Colonic mucosa (tissue), 4 donors: ENCODE measurements around the gene CDC42EP2. TPM values are rescaled to one million over a fixed set of nuclear protein-coding genes. Genes with fewer than 3 reads are reported as not detected.

Source experiments
- DNase-seq: peaks from one replicate; pipeline ENCODE4 v3.0.0-alpha.2; 2020
- H3K27ac ChIP-seq: fragments of 200-600 bp; one replicate; pipeline ENCODE4 v1.8.0; 2021
- H3K27me3 ChIP-seq: fragments of 200-600 bp; one replicate; pipeline ENCODE4 v1.8.0; 2021
- H3K36me3 ChIP-seq: fragments of 200-600 bp; one replicate; pipeline ENCODE4 v1.8.0; 2021
- H3K4me1 ChIP-seq: fragments of 200-600 bp; one replicate; pipeline ENCODE4 v1.8.0; 2021; ENCODE audit warnings: mild to moderate bottlenecking
- H3K4me3 ChIP-seq: fragments of 200-600 bp; one replicate; pipeline ENCODE4 v1.8.0; 2021
- H3K9ac ChIP-seq, 2 donors: one replicate each; pipeline ENCODE4 v1.7.0; 2013; ENCODE audit warnings: control low read depth in 2 of 2, low read depth in 2 of 2, low read length in 2 of 2
- H3K9me3 ChIP-seq: fragments of 200-600 bp; one replicate; pipeline ENCODE4 v1.8.0; 2021
- intact Hi-C: fragments of 100-400 bp; cut with DNase I; formaldehyde crosslinking; loops from one replicate; pipeline ENCODE4 v1.14.1; 2022
- total RNA-seq, 2 donors: library from RNA; stranded (reverse); fragmentation: NEBNext Ultra II Directional in 1 of 2; extraction: Animal tissue kit (Norgen Biotek cat#: 25700) in 1 of 2; gene quantifications; one replicate each; pipeline ENCODE4 v1.2.1, GENCODE V29; 2021
- TF ChIP-seq, protein P1 (sequence below): fragments of 200-600 bp; IDR thresholded peaks from one replicate; pipeline ENCODE4 v1.8.0; 2022; ENCODE audit warnings: antibody characterized with exemption, mild to moderate bottlenecking
- donor health status: healthy.
- donor health status: DM: no; HTN: no; CAD: no.
- donor health status: DM: no; HTN: no; CAD: no.

Gene CDC42EP2
- total RNA-seq, 2 donors from 2014 or later = 7.8 to 28.3 TPM

GRCh38 chr11:65362320-65362931 lies 47.8 kb downstream of the CDC42EP2 start:
- Histone ChIP-seq H3K9me3 (no peaks in the 10 kb centered on the region), H3K9ac (no peak overlapping the region), H3K4me3 (no peak overlapping the region), H3K36me3 (no peaks in the 10 kb centered on the region), H3K27me3 (no peaks in the 10 kb centered on the region), H3K4me1 (peaks cover 5% of the 10 kb centered on the region), H3K27ac (no peak overlapping the region)
- TF ChIP-seq, protein P1, sequence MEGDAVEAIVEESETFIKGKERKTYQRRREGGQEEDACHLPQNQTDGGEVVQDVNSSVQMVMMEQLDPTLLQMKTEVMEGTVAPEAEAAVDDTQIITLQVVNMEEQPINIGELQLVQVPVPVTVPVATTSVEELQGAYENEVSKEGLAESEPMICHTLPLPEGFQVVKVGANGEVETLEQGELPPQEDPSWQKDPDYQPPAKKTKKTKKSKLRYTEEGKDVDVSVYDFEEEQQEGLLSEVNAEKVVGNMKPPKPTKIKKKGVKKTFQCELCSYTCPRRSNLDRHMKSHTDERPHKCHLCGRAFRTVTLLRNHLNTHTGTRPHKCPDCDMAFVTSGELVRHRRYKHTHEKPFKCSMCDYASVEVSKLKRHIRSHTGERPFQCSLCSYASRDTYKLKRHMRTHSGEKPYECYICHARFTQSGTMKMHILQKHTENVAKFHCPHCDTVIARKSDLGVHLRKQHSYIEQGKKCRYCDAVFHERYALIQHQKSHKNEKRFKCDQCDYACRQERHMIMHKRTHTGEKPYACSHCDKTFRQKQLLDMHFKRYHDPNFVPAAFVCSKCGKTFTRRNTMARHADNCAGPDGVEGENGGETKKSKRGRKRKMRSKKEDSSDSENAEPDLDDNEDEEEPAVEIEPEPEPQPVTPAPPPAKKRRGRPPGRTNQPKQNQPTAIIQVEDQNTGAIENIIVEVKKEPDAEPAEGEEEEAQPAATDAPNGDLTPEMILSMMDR = no peak
- no peak for DNase-seq
- intact Hi-C loops = no loop called here

GRCh38 chr11:65362966-65363365 lies 48.3 kb downstream of the CDC42EP2 start:
- Histone ChIP-seq H3K9me3 (no peaks in the 10 kb centered on the region), H3K4me3 (no peak overlapping the region), H3K9ac (no peak overlapping the region), H3K27me3 (no peaks in the 10 kb centered on the region), H3K4me1 (peaks cover 5% of the 10 kb centered on the region), H3K36me3 (no peaks in the 10 kb centered on the region), H3K27ac (no peak overlapping the region)
- intact Hi-C loops = no loop called here
- TF ChIP-seq, protein P1 = no peak
- DNase-seq = no peak

DNA sequence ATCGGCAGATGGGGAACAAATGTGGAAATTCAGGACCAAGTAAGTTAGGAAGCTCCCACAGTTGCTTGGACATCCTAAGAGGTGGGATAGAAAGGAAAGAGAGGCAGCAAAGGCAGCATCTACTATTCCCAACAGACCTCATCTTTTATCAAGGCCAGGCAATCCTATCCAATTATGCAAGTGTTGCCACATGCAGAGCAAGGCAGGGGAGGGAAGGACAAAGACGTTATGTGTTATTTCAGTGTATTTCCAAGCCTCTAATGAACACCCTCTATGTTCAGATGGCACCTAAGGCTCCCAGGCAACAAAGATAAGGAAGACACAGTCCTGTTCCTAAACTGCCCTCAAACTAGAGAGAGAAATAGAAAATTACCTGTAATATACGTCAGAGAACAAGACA lies 49.1 kb downstream of the CDC42EP2 start:
- TF ChIP-seq, protein P1 = no peak
- no peaks in the 10 kb centered on the region for H3K36me3 ChIP-seq
- H3K27ac ChIP-seq = no peak overlapping the region
- H3K9me3 ChIP-seq = no peaks in the 10 kb centered on the region
- peaks cover 5% of the 10 kb centered on the region for H3K4me1 ChIP-seq
- no peak overlapping the region for H3K9ac ChIP-seq
- DNase-seq = no peak
- no peaks in the 10 kb centered on the region for H3K27me3 ChIP-seq
- no peak overlapping the region for H3K4me3 ChIP-seq
- intact Hi-C loops = no loop called here

DNA sequence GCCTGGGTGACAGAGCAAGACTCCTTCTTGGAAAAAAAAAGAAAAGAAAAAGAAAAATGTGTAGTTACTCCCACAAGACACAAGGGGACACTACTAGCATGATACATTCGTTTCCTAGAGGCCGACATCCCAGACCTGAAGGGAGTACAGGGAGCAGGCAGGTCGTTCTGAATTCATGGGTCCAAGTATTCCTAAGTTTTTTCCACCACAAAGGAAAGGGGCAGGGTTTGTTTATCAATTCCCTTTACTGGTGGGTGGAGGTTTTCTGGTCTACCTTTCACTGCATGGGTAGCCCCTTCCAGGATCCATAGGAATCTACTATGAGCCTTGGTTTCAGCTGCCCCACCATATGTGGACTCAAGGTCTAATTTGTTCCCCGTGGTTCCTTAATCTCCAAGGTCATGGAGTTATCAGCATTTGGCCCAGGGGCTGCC lies 51.7 kb downstream of the CDC42EP2 start:
- intact Hi-C loops = no loop called here
- H3K4me3 ChIP-seq = no peak overlapping the region

DNA sequence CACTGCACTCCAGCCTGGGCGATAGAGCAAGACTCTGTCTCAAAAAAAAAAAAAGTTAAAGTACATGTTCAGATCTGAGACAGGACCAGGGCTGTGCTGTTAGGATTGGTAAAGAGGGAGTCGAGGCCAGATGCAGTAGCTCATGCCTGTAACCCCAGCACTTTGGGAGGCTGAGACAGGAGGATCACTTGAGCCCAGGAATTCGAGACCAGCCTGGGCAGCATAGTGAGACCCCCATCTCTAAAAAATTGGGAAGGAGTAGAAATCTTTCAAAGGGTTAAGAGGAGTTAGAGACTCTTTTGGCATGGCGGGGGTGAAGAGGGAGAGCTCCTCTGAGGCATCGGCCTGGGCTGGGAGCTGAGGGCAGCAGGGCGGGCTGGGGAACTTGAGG lies 56.0 kb downstream of the CDC42EP2 start:
- Histone ChIP-seq H3K27ac (no peak overlapping the region), H3K9me3 (no peaks in the 10 kb centered on the region), H3K36me3 (no peaks in the 10 kb centered on the region), H3K9ac (peak overlapping the region in 1 of 2 donors; percentile 41), H3K4me3 (no peak overlapping the region), H3K4me1 (peaks cover 5% of the 10 kb centered on the region), H3K27me3 (no peaks in the 10 kb centered on the region)
- intact Hi-C loops = loop anchor here (5.0 kb wide), 1 partner anchor 142 kb away; no protein-coding TSS in a partner anchor
- no peak for DNase-seq
- TF ChIP-seq, protein P1 = no peak

More for the DNA sequence above, 51.7 kb downstream of the CDC42EP2 start:
- no peaks in the 10 kb centered on the region for H3K36me3 ChIP-seq
- H3K9me3 ChIP-seq = no peaks in the 10 kb centered on the region
- H3K9ac ChIP-seq = no peak overlapping the region
- no peaks in the 10 kb centered on the region for H3K27me3 ChIP-seq
- peaks cover 5% of the 10 kb centered on the region for H3K4me1 ChIP-seq
- peak overlapping the region; percentile 10 for H3K27ac ChIP-seq
- TF ChIP-seq, protein P1 = peak; percentile 61
- DNase-seq = peak; percentile 53

Other genes with a start within 250 kb of the CDC42EP2 start
- 10 to 100 TPM in 1 of 2 donors, 1 to 10 TPM in 1; 9.7 to 51.7 TPM for gene CDCA5, start 230.8 kb upstream of the CDC42EP2 start, total RNA-seq
- gene ZFPL1, start 230.6 kb upstream of the CDC42EP2 start, total RNA-seq = 10 to 100 TPM; 43.2 to 54.3 TPM
- 100 to 1,000 TPM; 147 to 159 TPM for gene VPS51, start 218.7 kb upstream of the CDC42EP2 start, total RNA-seq
- 10 to 100 TPM; 26.6 to 40.0 TPM for gene TM7SF2, start 203.0 kb upstream of the CDC42EP2 start, total RNA-seq
- gene ZNHIT2, start 197.2 kb upstream of the CDC42EP2 start, total RNA-seq = 10 to 100 TPM in 1 of 2 donors, 1 to 10 TPM in 1; 8.1 to 17.3 TPM
- 100 to 1,000 TPM; 752 to 950 TPM for gene FAU, start 192.7 kb upstream of the CDC42EP2 start, total RNA-seq
- gene MRPL49, start 192.5 kb upstream of the CDC42EP2 start, total RNA-seq = 10 to 100 TPM; 60.7 to 72.3 TPM
- 10 to 100 TPM; 64.3 to 66.0 TPM for gene SYVN1, start 180.3 kb upstream of the CDC42EP2 start, total RNA-seq
- not detected for gene SPDYC, start 144.6 kb upstream of the CDC42EP2 start, total RNA-seq
- 100 to 1,000 TPM; 325 to 416 TPM for gene CAPN1, start 132.9 kb upstream of the CDC42EP2 start, total RNA-seq
- gene POLA2, start 52.9 kb upstream of the CDC42EP2 start, total RNA-seq = 10 to 100 TPM in 1 of 2 donors, 1 to 10 TPM in 1; 5.9 to 28.0 TPM
- 10 to 100 TPM; 35.0 to 48.0 TPM for gene DPF2, start 19.0 kb downstream of the CDC42EP2 start, total RNA-seq
- gene TIGD3, start 39.9 kb downstream of the CDC42EP2 start, total RNA-seq = under 1 TPM; 0.48 to 0.77 TPM
- 1 to 10 TPM; 4.4 to 6.9 TPM for gene SLC25A45, start 67.8 kb downstream of the CDC42EP2 start, total RNA-seq
- 10 to 100 TPM; 30.7 to 43.9 TPM for gene FRMD8, start 71.8 kb downstream of the CDC42EP2 start, total RNA-seq
- gene NEAT1, start 107.9 kb downstream of the CDC42EP2 start, total RNA-seq = 100 to 1,000 TPM; 269 to 502 TPM
- 1,000 to 10,000 TPM; 4,716 to 6,071 TPM for gene MALAT1, start 184.2 kb downstream of the CDC42EP2 start, total RNA-seq
- 10 to 100 TPM; 59.2 to 84.1 TPM for gene SCYL1, start 210.2 kb downstream of the CDC42EP2 start, total RNA-seq
- 10 to 100 TPM; 27.3 to 31.1 TPM for gene LTBP3, start 243.5 kb downstream of the CDC42EP2 start, total RNA-seq